T47D (cell line): ENCODE results near the gene UBE2J2.
A peak's percentile ranks its signal among the peaks of the same experiment; 100 is the strongest.

Source experiments
- DNase-seq, 2 experiments: peaks; one replicate each; pipeline versions ENCODE4 v3.0.0 to v3.0.0-alpha.2; 2011 to 2012; ENCODE audit warnings: low read depth in 1 of 2, low spot score in 1 of 2
- JUND ChIP-seq: IDR thresholded peaks from 2 replicates; pipeline ENCODE4 v1.6.1; 2012; ENCODE audit warnings: low read depth
- in situ Hi-C: cut with HindIII; loops from 2 replicates; pipeline ENCODE4 v1.10.0; 2016; ENCODE audit warnings: low sequenced_read_pairs, low pct_unique_long_range_greater_than_20kb

Gene UBE2J2

GRCh38 chr1:1296070-1297061, 22.7 kb upstream of the UBE2J2 start:
- in situ Hi-C loops: no loop called here
- no peak for DNase-seq
- TF ChIP-seq JUND: no peak

GRCh38 chr1:1295154-1295923, 21.7 kb upstream of the UBE2J2 start:
- no peak for DNase-seq
- in situ Hi-C loops: no loop called here
- no peak for TF ChIP-seq JUND

- in situ Hi-C loops: no loop called here
- no peak for TF ChIP-seq JUND
Measured at GRCh38 chr1:1294250-1294890, 20.7 kb upstream of the UBE2J2 start.

DNA sequence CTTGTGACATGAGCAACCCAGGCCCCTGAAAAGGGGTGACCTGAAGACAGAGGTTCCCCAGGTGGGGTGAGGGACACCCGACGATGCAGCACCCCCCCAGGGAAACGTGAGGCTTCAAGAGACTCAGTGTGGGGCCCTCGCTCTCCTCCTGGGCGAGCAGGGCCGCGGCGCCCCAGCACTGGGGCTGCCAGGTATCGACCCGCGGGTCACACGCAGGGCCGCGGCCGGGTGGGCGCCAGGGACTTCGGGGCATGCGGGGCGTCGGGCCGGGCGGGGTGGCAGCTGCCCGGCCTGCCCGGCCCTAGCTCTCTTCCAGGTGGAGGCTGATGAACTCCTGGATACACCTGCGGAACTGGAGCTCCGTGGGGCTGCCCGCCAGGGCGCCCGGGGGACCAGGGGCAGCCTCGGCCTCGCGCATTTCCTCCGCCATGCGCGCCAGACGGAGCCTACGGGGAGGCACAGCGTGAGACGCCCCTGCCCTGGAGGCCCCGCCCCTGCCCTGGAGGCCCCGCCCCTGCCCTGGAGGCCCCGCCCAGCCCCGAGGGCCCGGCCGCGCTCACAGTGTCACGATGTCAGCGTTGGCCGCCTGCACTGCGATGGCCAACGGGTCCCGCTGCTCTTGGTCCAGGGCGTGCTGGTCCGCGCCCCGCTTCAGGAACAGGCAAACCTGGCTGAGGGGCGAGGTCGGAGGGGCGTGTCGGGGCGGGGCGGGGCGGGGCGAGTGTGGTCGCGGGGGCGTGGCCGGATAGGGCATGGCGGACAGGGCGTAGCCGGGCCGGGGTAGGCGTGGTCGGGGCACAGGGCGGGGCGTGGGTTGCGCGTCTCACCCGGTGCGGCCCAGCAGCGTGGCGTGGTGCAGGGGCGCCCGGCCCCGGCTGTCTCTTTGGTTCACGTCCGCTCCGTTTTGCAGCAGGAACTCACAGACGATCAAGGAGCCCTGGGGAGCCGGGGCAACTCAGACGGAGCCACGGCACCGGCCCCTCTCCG, 19.9 kb upstream of the UBE2J2 start:
- TF ChIP-seq JUND: no peak
- DNase-seq: no peak

More at GRCh38 chr1:1294250-1294890, 20.7 kb upstream of the UBE2J2 start:
- no peak for DNase-seq

GRCh38 chr1:1292851-1293250, 19.2 kb upstream of the UBE2J2 start:
- DNase-seq: no peak
- in situ Hi-C loops: no loop called here
- no peak for TF ChIP-seq JUND

More for the DNA sequence above, 19.9 kb upstream of the UBE2J2 start:
- in situ Hi-C loops: no loop called here

DNA sequence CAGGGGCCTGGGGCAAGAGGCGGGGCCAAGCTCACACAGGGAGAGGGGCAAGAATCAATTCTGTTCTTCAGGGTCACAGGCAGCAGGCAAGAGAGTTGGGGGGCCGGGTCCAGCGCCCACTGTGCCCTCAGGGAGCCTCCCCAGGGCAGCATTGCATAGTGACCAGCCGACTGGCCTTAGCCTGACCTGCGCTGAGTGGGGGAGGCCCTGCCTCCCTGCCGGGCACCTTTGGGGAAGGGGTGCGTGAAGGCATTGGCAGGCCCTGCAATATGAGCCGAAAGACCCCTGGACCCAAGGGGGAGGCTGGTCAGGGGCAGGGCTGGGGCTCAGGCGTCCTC, 18.8 kb upstream of the UBE2J2 start:
- no peak for DNase-seq
- in situ Hi-C loops: no loop called here
- TF ChIP-seq JUND: no peak

- TF ChIP-seq JUND: no peak
- in situ Hi-C loops: no loop called here
- DNase-seq: peak; percentile 69 to 80
Measured at GRCh38 chr1:1291548-1292441, 18.1 kb upstream of the UBE2J2 start.

DNA sequence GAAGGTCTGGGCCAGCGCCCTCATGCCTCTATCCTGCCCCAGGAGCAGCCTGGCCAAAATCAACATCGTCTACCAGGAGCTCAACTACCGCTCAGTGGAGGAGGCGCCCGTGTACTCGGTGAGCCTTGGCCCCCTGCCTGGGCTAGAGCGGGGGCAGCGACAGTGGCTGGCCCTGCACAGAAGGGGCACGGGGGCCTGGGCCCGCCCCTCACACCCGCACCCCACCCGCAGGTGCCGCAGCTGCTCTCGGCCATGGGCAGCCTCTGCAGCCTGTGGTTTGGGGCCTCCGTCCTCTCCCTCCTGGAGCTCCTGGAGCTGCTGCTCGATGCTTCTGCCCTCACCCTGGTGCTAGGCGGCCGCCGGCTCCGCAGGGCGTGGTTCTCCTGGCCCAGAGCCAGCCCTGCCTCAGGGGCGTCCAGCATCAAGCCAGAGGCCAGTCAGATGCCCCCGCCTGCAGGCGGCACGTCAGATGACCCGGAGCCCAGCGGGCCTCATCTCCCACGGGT, 17.4 kb upstream of the UBE2J2 start:
- DNase-seq: no peak
- TF ChIP-seq JUND: no peak
- in situ Hi-C loops: no loop called here

DNA sequence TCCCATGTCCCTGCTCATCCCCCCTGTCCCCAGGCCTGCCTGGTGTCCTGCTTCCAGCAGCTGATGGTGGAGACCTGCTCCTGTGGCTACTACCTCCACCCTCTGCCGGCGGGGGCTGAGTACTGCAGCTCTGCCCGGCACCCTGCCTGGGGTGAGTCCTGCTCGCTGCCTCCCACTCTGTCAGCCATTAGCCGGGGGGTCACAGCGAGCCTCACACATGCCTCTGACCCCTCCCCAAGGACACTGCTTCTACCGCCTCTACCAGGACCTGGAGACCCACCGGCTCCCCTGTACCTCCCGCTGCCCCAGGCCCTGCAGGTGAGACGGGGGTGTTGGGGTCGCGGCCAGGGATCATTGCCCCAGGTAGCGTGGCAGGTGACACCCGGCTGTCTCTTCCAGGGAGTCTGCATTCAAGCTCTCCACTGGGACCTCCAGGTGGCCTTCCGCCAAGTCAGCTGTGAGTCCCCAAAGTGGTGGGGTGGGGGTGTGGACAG, 16.6 kb upstream of the UBE2J2 start:
- in situ Hi-C loops: no loop called here
- TF ChIP-seq JUND: no peak
- DNase-seq: peak; percentile 78 to 84

GRCh38 chr1:1287288-1288110, 13.8 kb upstream of the UBE2J2 start:
- no peak for DNase-seq
- in situ Hi-C loops: no loop called here
- TF ChIP-seq JUND: no peak
